AG04450 (cell line): ENCODE data around the gene RASGRF2. TPM values are rescaled to one million over a fixed set of nuclear protein-coding genes. Genes with fewer than 3 reads are reported as not detected.

ENCODE experiments used
- CTCF ChIA-PET: fragments of 300-600, 350-600 bp; formaldehyde crosslinking; extraction: SDS; loops from one replicate; lab custom pipeline; 2022; ENCODE audit warnings: antibody characterized with exemption, inconsistent platforms; lab: Charles Lee
- POLR2A ChIA-PET: fragments of 350-600 bp; formaldehyde crosslinking; extraction: SDS; loops from one replicate; lab custom pipeline; 2021; ENCODE audit warnings: antibody characterized with exemption, inconsistent platforms; lab: Yijun Ruan, JAX
- DNase-seq: peaks from one replicate; pipeline ENCODE4 v3.0.0-alpha.2; 2011; ENCODE audit warnings: low read depth, low spot score
- H3K27ac ChIP-seq: one replicate; pipeline ENCODE4 v1.5.1; 2012; ENCODE audit warnings: low read depth, low read length, control low read depth
- H3K27me3 ChIP-seq: one replicate; pipeline ENCODE4 v1.6.0; 2012; ENCODE audit warnings: low read length; ENCODE audit not compliant: control insufficient read depth, insufficient read depth
- H3K4me3 ChIP-seq: 2 replicates; pipeline ENCODE4 v1.5.1; 2011; ENCODE audit warnings: mild to moderate bottlenecking, low read depth, low read length, control low read depth
- H3K9me3 ChIP-seq: 2 replicates; pipeline ENCODE4 v1.5.1; 2012; ENCODE audit warnings: low read length; ENCODE audit not compliant: control insufficient read depth, insufficient read depth
- polyA plus RNA-seq: library from polyadenylated mRNA; depleted of rRNA; stranded (reverse); fragments of >200 nt; gene quantifications from 2 replicates; pipeline ENCODE4 v1.2.3, GENCODE V29; 2011
- TF ChIP-seq, protein P1 (sequence below): IDR thresholded peaks from 2 replicates; pipeline ENCODE4 v1.5.1; 2011; ENCODE audit warnings: low read depth, low read length, control low read depth, inconsistent platforms

Gene RASGRF2
- polyA plus RNA-seq, 1 experiment = 19.5 TPM

DNA sequence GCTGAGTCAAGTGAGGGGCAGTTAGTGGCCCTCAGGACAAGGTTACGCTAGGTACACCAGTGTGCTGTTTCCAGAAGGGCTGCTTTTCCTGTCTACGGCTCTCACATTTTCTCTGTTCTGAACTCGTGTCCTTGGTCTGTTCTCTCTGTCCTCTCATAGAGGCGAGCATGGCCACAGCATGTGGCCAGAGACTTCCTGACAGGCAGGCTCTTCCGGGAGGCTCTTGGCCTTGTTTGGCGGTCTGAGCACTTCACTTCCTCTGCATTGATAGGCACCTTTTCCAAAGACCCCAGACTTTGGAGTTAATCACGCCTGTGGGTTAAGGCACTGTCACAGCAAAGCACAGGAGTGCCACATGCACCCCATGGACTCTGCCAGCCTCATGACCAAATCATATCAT, 274.1 kb downstream of the RASGRF2 start:
- H3K4me3 ChIP-seq = no peak overlapping the region
- H3K27ac ChIP-seq = no peak overlapping the region
- H3K27me3 ChIP-seq = no peaks in the 10 kb centered on the region
- H3K9me3 ChIP-seq = no peaks in the 10 kb centered on the region
- TF ChIP-seq, protein P1, sequence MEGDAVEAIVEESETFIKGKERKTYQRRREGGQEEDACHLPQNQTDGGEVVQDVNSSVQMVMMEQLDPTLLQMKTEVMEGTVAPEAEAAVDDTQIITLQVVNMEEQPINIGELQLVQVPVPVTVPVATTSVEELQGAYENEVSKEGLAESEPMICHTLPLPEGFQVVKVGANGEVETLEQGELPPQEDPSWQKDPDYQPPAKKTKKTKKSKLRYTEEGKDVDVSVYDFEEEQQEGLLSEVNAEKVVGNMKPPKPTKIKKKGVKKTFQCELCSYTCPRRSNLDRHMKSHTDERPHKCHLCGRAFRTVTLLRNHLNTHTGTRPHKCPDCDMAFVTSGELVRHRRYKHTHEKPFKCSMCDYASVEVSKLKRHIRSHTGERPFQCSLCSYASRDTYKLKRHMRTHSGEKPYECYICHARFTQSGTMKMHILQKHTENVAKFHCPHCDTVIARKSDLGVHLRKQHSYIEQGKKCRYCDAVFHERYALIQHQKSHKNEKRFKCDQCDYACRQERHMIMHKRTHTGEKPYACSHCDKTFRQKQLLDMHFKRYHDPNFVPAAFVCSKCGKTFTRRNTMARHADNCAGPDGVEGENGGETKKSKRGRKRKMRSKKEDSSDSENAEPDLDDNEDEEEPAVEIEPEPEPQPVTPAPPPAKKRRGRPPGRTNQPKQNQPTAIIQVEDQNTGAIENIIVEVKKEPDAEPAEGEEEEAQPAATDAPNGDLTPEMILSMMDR = no peak
- DNase-seq = no peak
- CTCF ChIA-PET = interaction anchor here (0.6 to 3.2 kb wide), 2 partner anchors 65 to 191 kb away, joined by 3 to 16 read pairs; no protein-coding TSS in a partner anchor
- POLR2A ChIA-PET = interaction anchor here (0.6 kb wide), 1 partner anchor 25 kb away, joined by 7 read pairs; no protein-coding TSS in a partner anchor

DNA sequence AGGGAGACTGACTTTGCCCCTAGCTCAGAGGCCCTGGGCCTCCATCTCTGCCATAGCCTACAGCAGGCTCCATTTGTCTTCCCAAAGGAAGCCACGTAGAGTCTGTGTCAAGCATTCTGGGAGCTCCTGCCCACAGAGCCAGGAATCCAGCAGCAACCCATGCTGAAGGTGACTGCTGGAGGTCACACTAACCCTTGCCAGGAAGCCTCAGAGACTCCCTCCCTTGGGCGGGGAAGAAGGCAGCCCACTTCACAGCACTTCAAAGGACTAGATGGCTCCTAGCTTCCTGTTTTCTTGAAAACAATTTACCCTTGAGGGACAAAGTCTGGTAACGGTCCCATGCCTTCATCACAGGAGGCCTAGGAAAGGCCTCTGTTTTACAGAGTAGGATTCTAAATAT, 274.6 kb downstream of the RASGRF2 start:
- ChIA-PET POLR2A (no interaction called here), CTCF (interaction anchor here (0.6 kb wide), 1 partner anchor 190 kb away, joined by 3 read pairs; no protein-coding TSS in a partner anchor)
- no peak for DNase-seq
- Histone ChIP-seq H3K27ac (no peak overlapping the region), H3K4me3 (no peak overlapping the region), H3K27me3 (no peaks in the 10 kb centered on the region), H3K9me3 (no peaks in the 10 kb centered on the region)
- TF ChIP-seq, protein P1 = no peak

DNA sequence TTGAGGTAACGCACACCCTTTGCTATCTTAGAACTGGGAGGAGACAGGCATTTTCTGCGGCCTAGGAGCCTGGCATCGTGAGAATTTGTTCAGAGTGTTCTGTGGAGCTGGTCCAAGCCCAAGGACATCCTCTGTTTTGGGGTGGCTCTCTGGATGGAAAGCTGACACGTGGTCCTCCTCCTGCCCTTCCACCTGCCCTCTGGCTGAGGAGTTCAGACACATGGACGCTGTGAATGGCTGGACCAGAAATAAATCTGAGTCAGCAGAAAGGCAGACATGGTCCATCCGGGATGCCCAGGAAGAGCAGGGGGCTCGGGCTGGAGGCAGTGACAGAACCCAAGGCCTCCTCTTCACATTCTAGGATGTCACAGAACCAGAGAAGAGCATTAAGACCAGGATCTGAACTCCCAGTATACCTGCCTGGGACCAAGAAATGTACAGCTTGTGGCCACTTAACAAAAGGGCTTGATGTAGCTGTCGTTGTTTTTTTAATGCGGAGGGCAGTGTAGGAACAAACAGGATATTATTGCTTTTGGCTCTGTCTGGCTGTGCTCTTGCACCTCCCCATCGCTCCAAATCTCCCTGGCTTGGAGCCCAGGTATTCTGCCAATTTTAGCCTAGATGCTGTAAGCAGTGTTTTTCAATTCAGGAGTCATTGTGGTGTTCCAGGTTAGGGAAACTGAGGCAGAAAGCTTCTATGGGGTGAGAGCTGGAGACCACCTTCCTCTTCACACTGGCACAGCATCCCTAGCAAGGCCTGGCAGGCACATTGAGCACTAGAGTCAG, 275.3 kb downstream of the RASGRF2 start:
- DNase-seq = no peak
- Histone ChIP-seq H3K4me3 (no peak overlapping the region), H3K9me3 (no peaks in the 10 kb centered on the region), H3K27me3 (no peaks in the 10 kb centered on the region), H3K27ac (no peak overlapping the region)
- ChIA-PET CTCF (interaction anchor here (0.6 to 1.2 kb wide), 2 partner anchors 16 to 63 kb away, joined by 3 read pairs; no protein-coding TSS in a partner anchor), POLR2A (no interaction called here)
- TF ChIP-seq, protein P1 = no peak

DNA sequence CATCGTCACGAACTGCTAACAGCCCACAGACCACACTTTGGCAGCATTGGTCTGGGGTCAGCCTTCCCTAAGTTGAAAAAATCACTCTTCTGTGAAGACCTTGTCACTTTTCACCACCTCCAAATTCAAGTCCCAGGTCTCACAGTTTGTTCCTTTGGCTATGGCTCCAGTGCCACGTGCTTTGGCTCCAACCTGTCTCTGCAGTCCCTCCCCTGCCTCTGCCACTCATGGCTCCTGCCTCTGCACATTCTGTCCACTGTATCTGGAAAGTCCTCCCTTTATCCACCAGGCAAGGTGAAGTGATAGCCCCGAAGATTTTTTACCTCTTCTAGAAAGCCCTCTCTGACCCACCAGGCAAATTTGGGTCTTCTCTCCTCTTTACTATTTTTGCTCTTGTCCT, 278.3 kb downstream of the RASGRF2 start:
- Histone ChIP-seq H3K9me3 (no peaks in the 10 kb centered on the region), H3K27ac (no peak overlapping the region), H3K4me3 (no peak overlapping the region), H3K27me3 (no peaks in the 10 kb centered on the region)
- ChIA-PET POLR2A (no interaction called here), CTCF (interaction anchor here (1.3 kb wide), 1 partner anchor 60 kb away, joined by 4 read pairs; no protein-coding TSS in a partner anchor)
- DNase-seq = no peak
- TF ChIP-seq, protein P1 = no peak

DNA sequence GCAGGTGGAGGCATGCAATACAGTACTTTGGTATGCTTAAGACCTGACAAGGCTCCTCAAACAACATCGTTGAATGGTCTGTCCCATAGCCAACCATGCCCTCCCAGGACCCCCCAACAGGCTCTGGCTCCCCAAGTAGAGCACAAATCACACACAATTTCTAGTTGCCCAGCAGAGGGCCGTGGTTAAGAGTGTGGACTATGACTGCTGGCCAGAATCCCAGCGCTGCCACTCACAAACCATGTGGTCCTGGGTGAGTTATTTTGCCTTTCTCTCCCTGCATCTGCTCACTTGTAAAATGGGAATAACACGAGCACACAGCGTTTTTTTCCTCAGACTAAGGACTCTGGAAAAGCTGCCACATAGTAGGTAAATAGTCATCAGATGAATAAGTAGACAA, 279.4 kb downstream of the RASGRF2 start:
- CTCF ChIA-PET = interaction anchor here (1.3 kb wide), 1 partner anchor 59 kb away, joined by 4 read pairs; no protein-coding TSS in a partner anchor
- DNase-seq = no peak
- H3K9me3 ChIP-seq = no peaks in the 10 kb centered on the region
- no peak overlapping the region for H3K27ac ChIP-seq
- no peaks in the 10 kb centered on the region for H3K27me3 ChIP-seq
- TF ChIP-seq, protein P1 = no peak
- H3K4me3 ChIP-seq = no peak overlapping the region
- POLR2A ChIA-PET = no interaction called here
